IPS DF 6.9 (cell line): ENCODE results near the gene ENPP4.

ENCODE experiments used
- DNase-seq: peaks from one replicate; pipeline ENCODE4 v3.0.0-alpha.2; 2013; ENCODE audit warnings: low read depth, low spot score
- H3K27ac ChIP-seq: one replicate; pipeline ENCODE4 v1.5.1; 2013; ENCODE audit warnings: low read length, control low read depth
- H3K27me3 ChIP-seq: 2 replicates; pipeline ENCODE4 v1.6.1; 2013; ENCODE audit warnings: mild to moderate bottlenecking, low read length; ENCODE audit not compliant: control insufficient read depth, insufficient read depth
- H3K36me3 ChIP-seq: 2 replicates; pipeline ENCODE4 v1.6.1; 2013; ENCODE audit warnings: low read length; ENCODE audit not compliant: control insufficient read depth, insufficient read depth
- H3K4me1 ChIP-seq: 2 replicates; pipeline ENCODE4 v1.6.1; 2013; ENCODE audit warnings: low read length; ENCODE audit not compliant: control insufficient read depth, insufficient read depth
- H3K4me3 ChIP-seq: 2 replicates; pipeline ENCODE4 v1.5.1; 2013; ENCODE audit warnings: mild to moderate bottlenecking, low read length
- H3K9me3 ChIP-seq: 2 replicates; pipeline ENCODE4 v1.6.1; 2013; ENCODE audit warnings: low read length, inconsistent platforms; ENCODE audit not compliant: control insufficient read depth, insufficient read depth
- WGBS: extraction: QIAGEN DNeasy Blood & Tissue Kit; methylation state at CpG from one replicate; pipeline ENCODE4 v1.1.7; 2013; ENCODE audit warnings: mixed read lengths, missing lambda C conversion rate; ENCODE audit not compliant: insufficient read length, insufficient coverage; 5-methylcytosine and 5-hydroxymethylcytosine counted together

ENPP4 gene

GRCh38 chr6:46191961-46192360 lies 62.2 kb downstream of the ENPP4 start:
- no peak overlapping the region for H3K4me3 ChIP-seq
- no CpG with 5 or more reads among the region's 1 CpG for WGBS
- no peak for DNase-seq
- no peaks in the 10 kb centered on the region for H3K9me3 ChIP-seq
- H3K36me3 ChIP-seq: no peaks in the 10 kb centered on the region
- H3K4me1 ChIP-seq: no peaks in the 10 kb centered on the region; the same call in 1 of the 2 replicates
- no peaks in the 10 kb centered on the region; the same call in 1 of the 2 replicates for H3K27me3 ChIP-seq
- no peak overlapping the region for H3K27ac ChIP-seq
